Fibroblast of mammary gland (primary cell): ENCODE data around the gene TARP.
"Not testable (repeated sequence)": the region's sequence is repeated elsewhere in the genome, so short reads cannot be mapped to it uniquely, and the experiment has no call there.

Experiments used
- DNase-seq: peaks from one replicate; pipeline ENCODE4 v3.0.0-alpha.2; 2010; ENCODE audit warnings: low read depth
- H3K4me3 ChIP-seq: 2 replicates; pipeline ENCODE4 v1.5.1; 2011; ENCODE audit warnings: low read depth, mild to moderate bottlenecking, low read length, moderate library complexity; ENCODE audit not compliant: control insufficient read depth
- TF ChIP-seq, protein P1 (sequence below): conservative IDR thresholded peaks from 2 replicates; pipeline ENCODE4 v1.5.1; 2011; ENCODE audit warnings: low read depth, low read length, inconsistent platforms; ENCODE audit not compliant: control insufficient read depth, insufficient read depth

TARP gene

DNA sequence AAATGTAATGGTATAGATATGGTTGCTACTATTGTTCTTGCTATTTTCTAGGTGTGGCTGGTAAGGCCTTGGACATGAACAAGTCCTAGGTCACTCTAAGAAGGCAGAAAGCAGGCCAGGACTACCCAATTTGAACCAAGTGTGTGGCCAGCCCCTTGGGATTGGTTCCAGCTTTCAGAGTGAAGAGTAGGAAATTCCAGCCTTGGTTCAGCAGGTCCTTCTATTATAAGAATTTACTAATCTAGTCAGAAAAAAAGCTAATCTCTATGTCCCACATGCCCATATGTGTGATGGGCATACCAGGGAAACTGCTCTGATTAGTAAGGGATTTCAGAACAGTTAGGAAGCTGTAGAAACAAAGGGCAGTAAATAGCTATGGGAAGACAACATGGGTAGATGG, 7.8 kb upstream of the TARP start:
- TF ChIP-seq, protein P1, sequence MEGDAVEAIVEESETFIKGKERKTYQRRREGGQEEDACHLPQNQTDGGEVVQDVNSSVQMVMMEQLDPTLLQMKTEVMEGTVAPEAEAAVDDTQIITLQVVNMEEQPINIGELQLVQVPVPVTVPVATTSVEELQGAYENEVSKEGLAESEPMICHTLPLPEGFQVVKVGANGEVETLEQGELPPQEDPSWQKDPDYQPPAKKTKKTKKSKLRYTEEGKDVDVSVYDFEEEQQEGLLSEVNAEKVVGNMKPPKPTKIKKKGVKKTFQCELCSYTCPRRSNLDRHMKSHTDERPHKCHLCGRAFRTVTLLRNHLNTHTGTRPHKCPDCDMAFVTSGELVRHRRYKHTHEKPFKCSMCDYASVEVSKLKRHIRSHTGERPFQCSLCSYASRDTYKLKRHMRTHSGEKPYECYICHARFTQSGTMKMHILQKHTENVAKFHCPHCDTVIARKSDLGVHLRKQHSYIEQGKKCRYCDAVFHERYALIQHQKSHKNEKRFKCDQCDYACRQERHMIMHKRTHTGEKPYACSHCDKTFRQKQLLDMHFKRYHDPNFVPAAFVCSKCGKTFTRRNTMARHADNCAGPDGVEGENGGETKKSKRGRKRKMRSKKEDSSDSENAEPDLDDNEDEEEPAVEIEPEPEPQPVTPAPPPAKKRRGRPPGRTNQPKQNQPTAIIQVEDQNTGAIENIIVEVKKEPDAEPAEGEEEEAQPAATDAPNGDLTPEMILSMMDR = no peak
- no peak overlapping the region for H3K4me3 ChIP-seq
- no peak for DNase-seq

DNA sequence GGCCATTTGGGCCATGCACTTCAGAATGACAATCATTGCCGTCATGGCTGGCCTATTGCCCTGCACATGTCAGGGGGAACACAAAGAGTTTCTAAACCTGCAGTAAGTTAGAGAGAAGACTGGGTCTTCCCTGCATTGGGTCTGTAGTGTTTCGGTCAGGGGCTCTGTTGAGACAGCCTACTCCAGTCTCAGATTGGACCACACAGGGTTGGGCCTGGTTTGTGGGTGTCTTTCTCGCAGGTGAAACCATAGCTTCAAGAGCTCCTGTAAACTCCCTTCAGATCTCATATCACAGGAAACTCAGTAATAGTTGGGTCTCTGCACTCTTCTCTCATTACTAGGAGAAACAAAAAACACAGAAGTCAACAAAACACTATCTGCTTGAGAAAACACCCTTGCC, 7.3 kb upstream of the TARP start:
- TF ChIP-seq, protein P1 = no peak
- H3K4me3 ChIP-seq = no peak overlapping the region
- DNase-seq = no peak

DNA sequence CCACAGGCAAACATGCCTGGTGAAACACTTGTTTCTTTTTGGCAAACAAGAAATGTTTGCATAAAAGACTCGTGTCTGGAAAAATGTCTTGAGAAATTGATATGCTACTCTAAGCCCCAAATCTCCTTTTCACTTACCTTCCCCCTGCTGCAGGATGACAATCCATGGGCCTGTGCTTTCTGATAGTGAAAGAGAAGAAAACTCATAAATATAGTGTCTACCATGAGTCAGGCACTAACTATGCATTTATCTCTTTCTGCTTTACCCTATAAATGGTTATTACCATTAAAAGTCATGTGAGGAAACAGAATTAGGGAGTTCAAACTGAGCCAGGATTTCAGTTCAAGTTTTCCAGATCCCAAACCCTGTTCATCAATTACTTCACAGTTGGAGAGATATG, 6.6 kb upstream of the TARP start:
- TF ChIP-seq, protein P1 = no peak
- DNase-seq = no peak

DNA sequence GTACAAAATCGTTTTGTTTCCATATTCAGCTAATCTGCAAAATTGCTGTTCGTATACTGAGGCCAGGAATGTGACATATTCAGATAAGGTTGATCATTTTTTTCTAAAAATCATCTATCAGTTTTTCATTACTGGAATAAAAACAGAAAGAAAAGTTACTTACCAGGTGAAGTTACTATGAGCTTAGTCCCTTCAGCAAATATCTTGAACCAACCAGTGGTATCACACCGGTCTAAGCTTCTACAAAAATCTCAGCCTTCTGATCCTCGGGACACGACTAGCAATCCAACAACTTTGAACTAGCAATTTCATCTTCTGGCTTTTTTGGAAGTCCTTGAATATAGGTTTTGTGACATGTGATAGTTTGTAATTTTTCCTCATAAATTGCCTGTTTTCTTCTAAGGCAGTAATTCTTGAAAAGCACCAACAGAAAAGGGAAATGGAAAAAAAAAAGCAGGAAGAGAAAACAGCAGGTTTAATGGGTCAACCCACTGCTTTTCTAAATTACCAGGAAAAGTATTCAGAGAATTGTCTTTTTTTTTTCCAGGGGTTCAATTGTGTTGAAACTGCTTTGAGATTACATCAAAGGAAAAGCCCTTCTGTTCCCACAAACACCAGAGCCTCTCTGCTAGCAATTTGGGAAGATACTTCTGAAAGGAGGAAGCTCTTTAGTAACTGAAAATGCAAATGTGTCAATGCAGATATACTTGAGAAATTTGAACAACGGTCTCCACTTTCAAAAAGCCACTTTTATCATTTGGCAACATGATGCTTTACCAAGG, 2.9 kb upstream of the TARP start:
- DNase-seq = no peak
- TF ChIP-seq, protein P1 = no peak
- no peak overlapping the region for H3K4me3 ChIP-seq

More for the DNA sequence above, 6.6 kb upstream of the TARP start:
- no peak overlapping the region for H3K4me3 ChIP-seq

DNA sequence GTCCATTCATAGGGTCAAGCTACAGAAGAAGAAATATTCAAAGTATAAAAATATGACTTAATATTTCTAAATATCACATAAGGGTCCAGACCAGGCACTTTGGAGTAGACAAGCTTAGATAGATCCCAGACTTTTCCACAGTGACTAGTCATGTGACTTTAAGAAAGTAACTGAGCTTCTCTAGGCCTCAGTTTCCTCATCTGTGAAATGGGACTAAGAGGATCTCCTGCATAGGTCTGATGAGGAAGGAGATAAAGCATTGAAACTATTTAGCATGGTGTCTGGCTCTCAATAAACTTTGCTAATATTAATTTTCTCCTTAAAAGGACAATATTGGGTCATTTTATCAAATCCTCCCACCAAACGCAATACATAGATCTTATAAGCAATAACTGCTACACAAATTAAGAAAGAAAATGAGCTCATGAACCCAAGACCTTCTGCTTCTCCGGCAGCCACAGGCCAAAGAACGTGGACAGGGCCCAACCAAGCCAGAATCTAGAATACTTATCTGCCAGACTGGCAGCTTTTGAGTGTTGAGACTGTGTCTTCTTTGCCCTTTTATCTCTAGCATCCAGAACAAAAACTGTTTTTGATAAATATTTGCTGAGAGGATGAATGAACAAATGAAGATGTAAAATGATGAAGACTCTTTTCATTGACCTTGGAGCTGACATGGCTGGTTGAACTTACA, 1.6 kb upstream of the TARP start:
- TF ChIP-seq, protein P1 = no peak
- H3K4me3 ChIP-seq = no peak overlapping the region
- no peak for DNase-seq

DNA sequence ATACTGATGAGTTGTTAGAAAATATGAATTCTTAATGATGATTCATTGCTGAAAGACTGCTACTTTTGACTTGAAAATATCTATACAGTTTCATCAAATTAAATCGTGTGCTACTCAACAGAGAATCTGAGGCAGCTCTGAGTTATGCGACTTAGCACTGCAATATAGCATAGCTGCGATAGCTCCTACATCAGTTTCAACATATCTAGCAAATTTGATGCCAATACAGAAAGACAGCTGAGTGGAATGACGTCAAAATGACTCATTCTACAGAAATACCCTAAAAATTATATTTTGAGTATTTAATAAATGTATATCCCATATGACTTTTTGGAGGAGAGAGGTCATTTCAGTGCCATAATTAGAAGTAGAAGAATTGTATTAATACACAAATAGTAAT, 1.1 kb upstream of the TARP start:
- TF ChIP-seq, protein P1 = no peak
- H3K4me3 ChIP-seq = no peak overlapping the region
- DNase-seq = peak; percentile 1

DNA sequence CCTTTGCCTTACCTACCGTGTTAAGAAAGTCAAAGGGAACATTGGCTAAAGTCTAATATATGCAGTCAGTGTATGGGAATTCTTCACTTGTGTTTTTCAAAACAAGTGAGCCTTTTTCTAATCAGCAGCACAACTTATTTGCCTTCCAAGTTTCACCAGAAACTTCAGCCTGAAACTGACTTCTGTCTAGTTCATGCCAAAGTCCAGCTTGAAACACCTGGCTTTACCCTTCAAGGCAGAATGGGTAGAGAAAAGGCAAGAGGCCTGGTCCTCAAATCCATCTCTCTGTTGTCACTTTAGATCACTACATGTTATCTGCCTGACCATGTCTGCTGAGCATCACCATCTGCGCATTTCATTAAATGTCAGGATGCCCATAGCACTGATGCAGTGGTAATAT, 3.0 kb downstream of the TARP start:
- DNase-seq, H3K4me3 ChIP-seq: not testable (repeated sequence)

DNA sequence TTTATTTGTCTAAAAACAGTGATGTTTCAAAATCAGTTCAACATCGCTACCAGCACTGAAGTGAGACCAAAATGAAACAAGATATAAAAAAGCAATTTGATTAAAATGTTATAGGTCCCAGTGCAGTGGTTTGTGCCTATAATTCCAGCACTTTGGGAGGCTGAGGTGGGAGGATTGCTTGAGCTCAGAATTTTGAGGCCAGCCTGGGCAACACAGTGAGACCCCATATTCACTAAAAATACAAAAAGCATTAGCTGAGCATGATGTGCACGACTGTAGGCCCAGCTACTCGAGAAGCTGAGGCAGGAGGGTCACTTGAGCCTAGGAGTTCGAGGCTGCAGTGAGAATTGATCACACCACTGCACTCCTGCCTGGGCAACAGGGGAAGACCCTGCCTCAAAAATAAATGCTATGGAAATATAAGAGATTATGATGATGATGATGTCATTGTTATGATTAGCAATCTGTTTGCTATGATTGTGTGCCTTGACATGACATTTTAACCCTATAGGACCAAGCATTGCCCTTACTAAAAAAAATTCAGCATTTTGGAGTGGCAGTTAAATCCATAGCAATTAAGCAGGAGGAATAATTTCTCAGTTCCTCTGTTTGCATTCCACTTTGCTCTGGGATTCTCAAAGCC, 3.6 kb downstream of the TARP start:
- not testable (repeated sequence) for H3K4me3 ChIP-seq, DNase-seq

DNA sequence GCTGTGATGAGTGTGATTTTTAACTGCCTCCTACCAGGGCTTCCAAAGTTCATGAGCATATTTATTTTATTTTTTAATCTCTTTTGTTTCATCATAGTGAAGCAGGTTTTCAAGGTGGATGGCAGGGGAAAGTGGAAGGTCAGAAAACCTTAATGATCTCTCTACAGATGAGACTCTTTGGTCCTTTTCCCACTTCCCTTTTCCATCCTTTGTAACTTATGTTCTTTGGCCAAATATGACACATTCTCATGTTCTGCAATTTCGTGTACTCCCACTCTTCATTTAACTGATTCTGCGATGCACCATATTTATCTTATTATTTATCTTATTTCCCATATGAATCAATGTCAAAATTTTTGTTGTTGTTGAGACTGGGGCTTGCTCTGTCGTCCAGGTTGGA, 7.5 kb downstream of the TARP start:
- not testable (repeated sequence) for H3K4me3 ChIP-seq, DNase-seq

DNA sequence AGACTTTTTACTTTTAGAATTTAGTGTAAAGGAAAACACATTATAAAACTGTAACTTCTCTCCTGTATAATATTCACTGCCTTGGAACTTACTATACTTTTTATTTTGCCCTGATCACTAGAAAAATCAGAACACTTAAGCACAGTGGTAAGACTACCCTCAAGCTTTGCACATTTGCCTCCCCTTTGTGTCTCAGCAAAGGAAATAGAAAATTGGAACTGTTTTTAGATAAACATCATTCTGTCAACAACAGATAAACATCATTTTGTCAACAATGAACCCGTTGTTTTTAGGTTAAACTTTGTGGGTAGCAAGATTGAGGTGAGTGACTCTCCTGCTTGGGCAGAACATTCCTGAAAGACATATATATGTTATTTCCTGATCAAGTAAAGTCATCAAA, 8.8 kb downstream of the TARP start:
- DNase-seq, H3K4me3 ChIP-seq: not testable (repeated sequence)

DNA sequence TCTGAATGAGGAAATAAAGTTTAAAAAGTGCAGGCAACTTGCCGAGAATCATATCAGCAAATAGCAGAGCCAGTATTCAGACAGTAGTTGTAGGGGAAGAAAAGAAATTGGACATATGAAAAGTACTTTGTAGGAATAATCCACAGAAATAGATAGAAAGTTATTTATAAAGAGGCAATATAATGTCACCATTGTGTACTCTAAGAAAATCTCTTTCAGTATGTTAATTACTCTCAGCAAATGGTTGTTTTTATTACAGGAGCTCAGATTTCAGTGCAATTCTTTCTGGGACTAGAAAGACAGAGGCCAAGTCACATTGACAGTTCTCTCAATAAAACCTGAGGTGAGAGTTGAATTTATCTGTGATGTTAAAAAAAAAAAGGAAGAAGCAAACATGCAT, 10.2 kb downstream of the TARP start:
- not testable (repeated sequence) for DNase-seq, H3K4me3 ChIP-seq
